ENCODE data around the gene TP73. TPM values are rescaled to one million over a fixed set of nuclear protein-coding genes. Genes with fewer than 3 reads are reported as not detected.

Gene TP73
- total RNA-seq, 3 donors from 2014 or later (not counting 1 experiment from before 2014, with no cell fraction given), result 0.28 to 0.50 (median 0.39) TPM

GRCh38 chr1:3711780-3712451 lies 59.6 kb downstream of the TP73 start:
- TF ChIP-seq CTCF (IDR thresholded peaks at IDR 0.05), result no peak
- Histone ChIP-seq H3K27ac (ENCODE audit: low read length) (no peak overlapping the region), H3K36me3 (ENCODE audit: control insufficient read depth, insufficient read depth, low read length) (no peaks in the 10 kb centered on the region), H3K4me3 (ENCODE audit: low read length) (no peak overlapping the region), H3K9me3 (ENCODE audit: control insufficient read depth, insufficient read depth, low read length) (no peaks in the 10 kb centered on the region), H3K27me3 (ENCODE audit: control insufficient read depth, insufficient read depth, low read length) (peaks cover 2% of the 10 kb centered on the region), H3K4me1 (ENCODE audit: control insufficient read depth, insufficient read depth, low read length) (no peaks in the 10 kb centered on the region)
- no peak for DNase-seq
- ATAC-seq, result no peak
- intact Hi-C loops (cut with micrococcal nuclease), result no loop called here
- 84% methylated on average over 24 of the region's 24 CpGs for WGBS (ENCODE audit: insufficient coverage)
- Mint-ChIP-seq H3K36me3 (no peaks in the 10 kb centered on the region), H3K27ac (no peak overlapping the region), H3K27me3 (ENCODE audit: low read depth in 2 of 2) (no peaks in the 10 kb centered on the region), H3K4me1 (no peaks in the 10 kb centered on the region), H3K4me3 (no peak overlapping the region), H3K9me3 (no peaks in the 10 kb centered on the region)

DNA sequence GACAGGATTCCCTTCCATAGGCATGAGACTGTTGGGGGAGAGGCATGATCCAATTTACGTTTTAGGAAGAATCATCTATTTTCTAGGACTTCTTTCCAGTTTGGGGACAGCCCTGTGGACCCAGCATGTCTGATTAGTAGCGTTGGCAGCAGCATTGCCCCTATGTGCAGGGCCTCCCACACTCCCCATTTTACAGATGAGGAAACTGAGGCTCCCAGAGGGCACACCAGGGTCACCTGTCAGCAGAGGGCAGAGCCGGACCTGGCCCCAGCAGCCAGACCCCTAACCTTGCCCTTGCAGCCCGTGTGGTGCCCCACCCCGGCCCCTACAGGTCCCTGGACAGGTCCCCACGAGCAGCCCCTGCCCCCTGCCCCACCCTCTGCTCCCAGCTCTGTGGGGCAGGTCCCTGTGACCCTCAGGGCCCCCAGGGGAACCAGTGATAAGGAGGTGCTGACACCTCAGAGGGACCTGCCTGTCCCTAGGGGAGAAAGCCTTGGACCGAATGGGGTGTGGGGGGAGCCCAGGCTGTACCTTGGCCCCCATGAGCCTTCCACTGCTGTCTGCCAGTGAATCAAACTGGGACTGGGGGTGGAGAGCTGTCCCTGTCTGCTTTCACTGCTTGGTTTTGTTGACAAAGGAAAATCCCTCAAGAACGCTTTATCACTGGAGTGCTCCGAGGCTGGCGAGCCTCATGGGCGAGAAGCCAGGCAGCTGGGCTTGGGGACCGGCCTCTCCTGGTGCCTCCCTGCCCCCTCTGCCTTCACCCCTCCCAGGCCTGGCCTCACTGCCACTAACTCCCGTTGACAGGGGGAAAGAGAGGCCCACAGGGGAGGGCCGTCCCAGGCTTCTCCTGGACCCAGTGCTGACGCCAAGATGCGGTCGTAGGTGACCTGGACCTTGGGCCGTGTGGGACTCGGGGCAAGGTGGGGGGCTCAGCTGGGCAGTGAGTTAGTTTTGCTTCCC lies 60.5 kb downstream of the TP73 start:
- no peak for TF ChIP-seq CTCF (IDR thresholded peaks at IDR 0.05)
- Histone ChIP-seq H3K9me3 (ENCODE audit: control insufficient read depth, insufficient read depth, low read length) (no peaks in the 10 kb centered on the region), H3K36me3 (ENCODE audit: control insufficient read depth, insufficient read depth, low read length) (no peaks in the 10 kb centered on the region), H3K27ac (ENCODE audit: low read length) (no peak overlapping the region), H3K27me3 (ENCODE audit: control insufficient read depth, insufficient read depth, low read length) (peaks cover 2% of the 10 kb centered on the region), H3K4me1 (ENCODE audit: control insufficient read depth, insufficient read depth, low read length) (no peaks in the 10 kb centered on the region), H3K4me3 (ENCODE audit: low read length) (no peak overlapping the region)
- no peak for ATAC-seq
- 84% methylated on average over 19 of the region's 19 CpGs for WGBS (ENCODE audit: insufficient coverage)
- Mint-ChIP-seq H3K4me1 (no peaks in the 10 kb centered on the region), H3K9me3 (no peaks in the 10 kb centered on the region), H3K4me3 (no peak overlapping the region), H3K27ac (no peak overlapping the region), H3K36me3 (no peaks in the 10 kb centered on the region), H3K27me3 (ENCODE audit: low read depth in 2 of 2) (no peaks in the 10 kb centered on the region)
- intact Hi-C loops (cut with micrococcal nuclease), result no loop called here
- no peak for DNase-seq

DNA sequence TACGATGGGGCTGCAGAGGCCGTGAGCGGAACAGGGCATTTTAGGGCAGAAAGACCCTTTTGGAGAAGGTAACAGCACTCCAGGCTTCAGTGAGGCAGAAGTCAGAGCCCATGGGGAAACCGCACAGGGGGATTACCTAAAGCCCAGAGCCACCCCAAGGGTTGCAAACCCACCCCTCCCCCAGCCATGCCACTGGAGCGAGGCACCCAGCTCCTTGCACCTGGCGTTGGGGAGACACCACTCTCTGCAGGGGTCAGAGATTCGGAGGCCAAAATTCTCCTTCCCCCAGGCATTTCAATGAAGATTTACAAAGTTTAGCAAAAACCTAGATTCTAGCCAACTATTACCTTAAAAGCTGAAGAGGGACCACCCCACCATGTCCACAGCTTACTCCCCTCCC lies 61.5 kb downstream of the TP73 start:
- DNase-seq, result no peak
- Histone ChIP-seq H3K4me3 (ENCODE audit: low read length) (no peak overlapping the region), H3K36me3 (ENCODE audit: control insufficient read depth, insufficient read depth, low read length) (no peaks in the 10 kb centered on the region), H3K9me3 (ENCODE audit: control insufficient read depth, insufficient read depth, low read length) (no peaks in the 10 kb centered on the region), H3K4me1 (ENCODE audit: control insufficient read depth, insufficient read depth, low read length) (peaks cover 3% of the 10 kb centered on the region), H3K27me3 (ENCODE audit: control insufficient read depth, insufficient read depth, low read length) (no peaks in the 10 kb centered on the region), H3K27ac (ENCODE audit: low read length) (no peak overlapping the region)
- Mint-ChIP-seq H3K27me3 (ENCODE audit: low read depth in 2 of 2) (no peaks in the 10 kb centered on the region), H3K4me3 (no peak overlapping the region), H3K36me3 (no peaks in the 10 kb centered on the region), H3K4me1 (no peaks in the 10 kb centered on the region), H3K27ac (no peak overlapping the region), H3K9me3 (no peaks in the 10 kb centered on the region)
- TF ChIP-seq CTCF (IDR thresholded peaks at IDR 0.05), result no peak
- intact Hi-C loops (cut with micrococcal nuclease), result no loop called here
- WGBS (ENCODE audit: insufficient coverage), result 93% methylated on average over 7 of the region's 7 CpGs
- ATAC-seq, result no peak

Data from natural killer cell (primary cell).